PC-3 (cell line): ENCODE measurements around the gene TLNRD1. TPM values are rescaled to one million over a fixed set of nuclear protein-coding genes. Genes with fewer than 3 reads are reported as not detected.

Source experiments
- ATAC-seq: fragments of 200-7000 bp; cut with Tn5 transposase; 2 replicates; pipeline ENCODE4 v1.9.1; 2020; ENCODE audit warnings: mild to moderate bottlenecking, moderate library complexity
- BruUV-seq: library from RNA; stranded (reverse); fragments of 400-500 nt; replicated peaks from 2 replicates; lab custom pipeline; 2021; lab: Mats Ljungman, UMichigan
- CTCF ChIA-PET: fragments of 300-600 bp; sonication (Branson Sonifier 250); formaldehyde crosslinking; loops from one replicate; lab custom pipeline; 2022; ENCODE audit warnings: antibody characterized with exemption; lab: Charles Lee
- POLR2A ChIA-PET: fragments of 300-600 bp; sonication (Branson Sonifier 250); formaldehyde crosslinking; loops from one replicate; lab custom pipeline; 2022; ENCODE audit warnings: antibody characterized with exemption; ENCODE audit not compliant: unreplicated experiment; lab: Charles Lee
- DNase-seq: peaks from one replicate; pipeline ENCODE4 v3.0.0-alpha.2; 2015
- H2AFZ ChIP-seq: fragments of 300-600 bp; sonication (generic); 2 replicates; pipeline ENCODE4 v1.6.0; 2016; ENCODE audit warnings: antibody characterized with exemption, low read length
- H3F3A ChIP-seq: fragments of 300-600 bp; sonication (generic); one replicate; pipeline ENCODE4 v1.6.0; 2017; ENCODE audit warnings: antibody characterized with exemption, low read length, control low read depth, mild to moderate bottlenecking; ENCODE audit not compliant: unreplicated experiment
- H3K27ac ChIP-seq: fragments of 300-600 bp; sonication (generic); 2 replicates; pipeline ENCODE4 v1.5.1; 2016; ENCODE audit warnings: mild to moderate bottlenecking, low read length
- H3K27me3 ChIP-seq: fragments of 300-600 bp; sonication (generic); 2 replicates; pipeline ENCODE4 v1.6.1; 2016; ENCODE audit warnings: low read length, mixed read lengths
- H3K36me3 ChIP-seq: fragments of 300-600 bp; sonication (generic); 2 replicates; pipeline ENCODE4 v1.6.1; 2016; ENCODE audit warnings: low read depth, mixed run types, low read length, mixed read lengths
- H3K4me1 ChIP-seq: fragments of 300-600 bp; sonication (generic); 2 replicates; pipeline ENCODE4 v1.5.1; 2016; ENCODE audit warnings: low read length; ENCODE audit not compliant: insufficient read depth
- H3K4me2 ChIP-seq: fragments of 300-600 bp; sonication (generic); 2 replicates; pipeline ENCODE4 v1.6.0; 2016; ENCODE audit warnings: low read length
- H3K4me3 ChIP-seq: fragments of 300-600 bp; sonication (generic); 2 replicates; pipeline ENCODE4 v1.5.1; 2016; ENCODE audit warnings: mild to moderate bottlenecking, low read length, mixed read lengths
- H3K79me2 ChIP-seq: fragments of 300-600 bp; sonication (generic); 2 replicates; pipeline ENCODE4 v1.6.1; 2017; ENCODE audit warnings: low read length, mixed read lengths
- H3K9ac ChIP-seq: fragments of 300-600 bp; sonication (generic); 2 replicates; pipeline ENCODE4 v1.6.0; 2016; ENCODE audit warnings: mild to moderate bottlenecking, low read length
- H3K9me2 ChIP-seq: fragments of 300-600 bp; sonication (generic); replicated peaks from 2 replicates; pipeline ENCODE4 v1.6.1; 2016; ENCODE audit warnings: mixed run types, low read length, mixed read lengths
- H3K9me3 ChIP-seq: fragments of 300-600 bp; sonication (generic); 2 replicates; pipeline ENCODE4 v1.6.1; 2016; ENCODE audit warnings: low read length, mixed read lengths
- H4K20me1 ChIP-seq: fragments of 300-600 bp; sonication (generic); 2 replicates; pipeline ENCODE4 v1.6.1; 2016; ENCODE audit warnings: low read length, mixed read lengths
- CTCF ChIP-seq: fragments of 300-600 bp; sonication (generic); conservative IDR thresholded peaks from 2 replicates; pipeline ENCODE4 v1.5.1; 2017; ENCODE audit warnings: antibody characterized with exemption, low read depth, mild to moderate bottlenecking, low read length
- EZH2 ChIP-seq: fragments of 300-600 bp; sonication (generic); IDR thresholded peaks from one replicate; pipeline ENCODE4 v1.6.1; 2017; ENCODE audit warnings: antibody characterized with exemption, mild to moderate bottlenecking, low read length; ENCODE audit not compliant: unreplicated experiment
- EZH2phosphoT487 ChIP-seq: fragments of 300-600 bp; sonication (generic); IDR thresholded peaks from 2 replicates; pipeline ENCODE4 v1.6.1; 2018; ENCODE audit warnings: mild to moderate bottlenecking, antibody characterized with exemption, low read length, borderline replicate concordance
- intact Hi-C: fragments of 100-400 bp; cut with micrococcal nuclease; formaldehyde crosslinking; loops from 2 replicates; pipeline ENCODE4 v1.9.0; 2023
- total RNA-seq: library from RNA; depleted of rRNA; stranded (reverse); fragments of >200 nt; gene quantifications from 2 replicates; pipeline ENCODE4 v1.2.3, GENCODE V29; 2014

Gene TLNRD1
- total RNA-seq, 1 experiment from 2014 or later, result 17.8 TPM

- POLR2A ChIA-PET, result no interaction called here
- Histone ChIP-seq H3K4me1 (no peaks in the 10 kb centered on the region), H3K4me3 (no peak overlapping the region), H3F3A (no peaks in the 10 kb centered on the region), H3K27ac (no peak overlapping the region), H3K79me2 (no peaks in the 10 kb centered on the region), H3K9me2 (no peaks in the 10 kb centered on the region), H3K4me2 (no peak overlapping the region), H2AFZ (no peak overlapping the region), H3K36me3 (no peaks in the 10 kb centered on the region), H3K27me3 (no peaks in the 10 kb centered on the region), H3K9me3 (no peaks in the 10 kb centered on the region), H3K9ac (no peak overlapping the region), H4K20me1 (no peaks in the 10 kb centered on the region)
- CTCF ChIA-PET, result no interaction called here
- no peak for ATAC-seq
- TF ChIP-seq EZH2, result no peak
- no peak for TF ChIP-seq EZH2phosphoT487
- no peak for TF ChIP-seq CTCF
- no peak for DNase-seq
- BruUV-seq, result no TSS peak
- intact Hi-C loops, result no loop called here
These were observed 49.5 kb downstream of the TLNRD1 start for GRCh38 chr15:81050259-81050658.

- no peak for ATAC-seq
- Histone ChIP-seq H3K4me3 (no peak overlapping the region), H3K4me2 (no peak overlapping the region), H3K27ac (no peak overlapping the region), H2AFZ (no peak overlapping the region), H3K4me1 (no peaks in the 10 kb centered on the region), H3K79me2 (no peaks in the 10 kb centered on the region), H3K9me3 (no peaks in the 10 kb centered on the region), H3K27me3 (no peaks in the 10 kb centered on the region), H3K36me3 (no peaks in the 10 kb centered on the region), H4K20me1 (no peaks in the 10 kb centered on the region), H3F3A (no peaks in the 10 kb centered on the region), H3K9me2 (no peaks in the 10 kb centered on the region), H3K9ac (no peak overlapping the region)
- ChIA-PET CTCF (no interaction called here), POLR2A (no interaction called here)
- intact Hi-C loops, result no loop called here
- no TSS peak for BruUV-seq
- no peak for DNase-seq
- no peak for TF ChIP-seq EZH2
These were observed 50.1 kb downstream of the TLNRD1 start for GRCh38 chr15:81050805-81051204.

- H3K9me2 ChIP-seq, result no peaks in the 10 kb centered on the region
- H3K79me2 ChIP-seq, result no peaks in the 10 kb centered on the region
- no peak overlapping the region for H3K9ac ChIP-seq
- no peaks in the 10 kb centered on the region for H4K20me1 ChIP-seq
- no peaks in the 10 kb centered on the region for H3K9me3 ChIP-seq
- no peak overlapping the region for H2AFZ ChIP-seq
- no TSS peak for BruUV-seq
- no peaks in the 10 kb centered on the region for H3K27me3 ChIP-seq
- H3K4me2 ChIP-seq, result no peak overlapping the region
- ATAC-seq (no peak), DNase-seq (no peak)
- H3K27ac ChIP-seq, result no peak overlapping the region
- no peaks in the 10 kb centered on the region for H3K4me1 ChIP-seq
- ChIA-PET POLR2A (no interaction called here), CTCF (no interaction called here)
- TF ChIP-seq EZH2phosphoT487 (no peak), EZH2 (no peak), CTCF (no peak)
- no peak overlapping the region for H3K4me3 ChIP-seq
- no peaks in the 10 kb centered on the region for H3K36me3 ChIP-seq
- H3F3A ChIP-seq, result no peaks in the 10 kb centered on the region
- intact Hi-C loops, result no loop called here
These were observed 51.3 kb downstream of the TLNRD1 start for GRCh38 chr15:81052046-81052445.
